Liver (tissue), 3 donors: ENCODE measurements around the gene DOCK1.

Experiments used
- FOXA1 ChIP-seq: IDR thresholded peaks from 2 replicates; pipeline ENCODE4 v1.6.1; 2016; ENCODE audit warnings: antibody characterized with exemption
- GABPA ChIP-seq, 2 donors: IDR thresholded peaks in 1 of 2; conservative IDR thresholded peaks in 1 of 2; 2 replicates each; pipeline ENCODE4 v1.6.1; 2016; ENCODE audit warnings: antibody characterized with exemption in 2 of 2, mild to moderate bottlenecking in 1 of 2, moderate library complexity in 1 of 2
- RAD21 ChIP-seq, 2 donors: IDR thresholded peaks; 2 replicates each; pipeline ENCODE4 v1.6.1; 2016; ENCODE audit warnings: antibody characterized with exemption in 2 of 2, mild to moderate bottlenecking in 2 of 2
- SP1 ChIP-seq: IDR thresholded peaks from 2 replicates; pipeline ENCODE4 v1.6.1; 2018; ENCODE audit warnings: antibody characterized with exemption, mild to moderate bottlenecking
- TAF1 ChIP-seq: conservative IDR thresholded peaks from 2 replicates; pipeline ENCODE4 v1.6.1; 2016; ENCODE audit warnings: antibody characterized with exemption, mild to moderate bottlenecking
- YY1 ChIP-seq: IDR thresholded peaks from 2 replicates; pipeline ENCODE4 v1.6.1; 2016; ENCODE audit warnings: antibody characterized with exemption, mild to moderate bottlenecking
- TF ChIP-seq, protein P1 (sequence below): fragments of 150-350 bp; IDR thresholded peaks from 2 replicates; pipeline ENCODE4 v1.5.1; 2017; ENCODE audit warnings: improper control_type of control experiment, low read depth, low read length; ENCODE audit not compliant: missing input control
- TF ChIP-seq, protein P2 (sequence below): IDR thresholded peaks from 2 replicates; pipeline ENCODE4 v1.6.1; 2016; ENCODE audit warnings: antibody characterized with exemption, mild to moderate bottlenecking
- TF ChIP-seq, protein P3 (sequence below): IDR thresholded peaks from 2 replicates; pipeline ENCODE4 v1.6.1; 2016; ENCODE audit warnings: antibody characterized with exemption
- donor health status: healthy.
- donor health status: healthy.

DNA sequence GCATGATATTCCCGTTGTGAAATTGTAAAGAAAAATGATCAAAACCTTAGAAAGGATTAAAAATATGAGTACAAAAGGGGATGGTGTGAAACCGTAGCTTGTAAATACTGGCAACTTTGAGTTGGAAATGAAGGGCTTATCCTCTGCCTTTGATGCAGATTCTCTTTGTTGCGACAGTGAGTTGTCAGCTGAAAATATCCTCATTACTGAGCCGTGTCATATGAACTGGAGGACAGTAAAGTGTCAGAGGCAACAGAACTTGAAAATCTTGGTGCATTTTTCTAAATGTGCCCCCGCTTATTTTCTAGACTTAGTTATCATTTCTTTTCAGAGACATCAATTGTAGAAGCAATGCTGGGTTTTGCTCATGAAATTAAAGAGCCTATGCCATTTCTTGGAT, 473.4 kb downstream of the DOCK1 start:
- TF ChIP-seq, protein P1, sequence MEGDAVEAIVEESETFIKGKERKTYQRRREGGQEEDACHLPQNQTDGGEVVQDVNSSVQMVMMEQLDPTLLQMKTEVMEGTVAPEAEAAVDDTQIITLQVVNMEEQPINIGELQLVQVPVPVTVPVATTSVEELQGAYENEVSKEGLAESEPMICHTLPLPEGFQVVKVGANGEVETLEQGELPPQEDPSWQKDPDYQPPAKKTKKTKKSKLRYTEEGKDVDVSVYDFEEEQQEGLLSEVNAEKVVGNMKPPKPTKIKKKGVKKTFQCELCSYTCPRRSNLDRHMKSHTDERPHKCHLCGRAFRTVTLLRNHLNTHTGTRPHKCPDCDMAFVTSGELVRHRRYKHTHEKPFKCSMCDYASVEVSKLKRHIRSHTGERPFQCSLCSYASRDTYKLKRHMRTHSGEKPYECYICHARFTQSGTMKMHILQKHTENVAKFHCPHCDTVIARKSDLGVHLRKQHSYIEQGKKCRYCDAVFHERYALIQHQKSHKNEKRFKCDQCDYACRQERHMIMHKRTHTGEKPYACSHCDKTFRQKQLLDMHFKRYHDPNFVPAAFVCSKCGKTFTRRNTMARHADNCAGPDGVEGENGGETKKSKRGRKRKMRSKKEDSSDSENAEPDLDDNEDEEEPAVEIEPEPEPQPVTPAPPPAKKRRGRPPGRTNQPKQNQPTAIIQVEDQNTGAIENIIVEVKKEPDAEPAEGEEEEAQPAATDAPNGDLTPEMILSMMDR: no peak
- TF ChIP-seq, protein P2, sequence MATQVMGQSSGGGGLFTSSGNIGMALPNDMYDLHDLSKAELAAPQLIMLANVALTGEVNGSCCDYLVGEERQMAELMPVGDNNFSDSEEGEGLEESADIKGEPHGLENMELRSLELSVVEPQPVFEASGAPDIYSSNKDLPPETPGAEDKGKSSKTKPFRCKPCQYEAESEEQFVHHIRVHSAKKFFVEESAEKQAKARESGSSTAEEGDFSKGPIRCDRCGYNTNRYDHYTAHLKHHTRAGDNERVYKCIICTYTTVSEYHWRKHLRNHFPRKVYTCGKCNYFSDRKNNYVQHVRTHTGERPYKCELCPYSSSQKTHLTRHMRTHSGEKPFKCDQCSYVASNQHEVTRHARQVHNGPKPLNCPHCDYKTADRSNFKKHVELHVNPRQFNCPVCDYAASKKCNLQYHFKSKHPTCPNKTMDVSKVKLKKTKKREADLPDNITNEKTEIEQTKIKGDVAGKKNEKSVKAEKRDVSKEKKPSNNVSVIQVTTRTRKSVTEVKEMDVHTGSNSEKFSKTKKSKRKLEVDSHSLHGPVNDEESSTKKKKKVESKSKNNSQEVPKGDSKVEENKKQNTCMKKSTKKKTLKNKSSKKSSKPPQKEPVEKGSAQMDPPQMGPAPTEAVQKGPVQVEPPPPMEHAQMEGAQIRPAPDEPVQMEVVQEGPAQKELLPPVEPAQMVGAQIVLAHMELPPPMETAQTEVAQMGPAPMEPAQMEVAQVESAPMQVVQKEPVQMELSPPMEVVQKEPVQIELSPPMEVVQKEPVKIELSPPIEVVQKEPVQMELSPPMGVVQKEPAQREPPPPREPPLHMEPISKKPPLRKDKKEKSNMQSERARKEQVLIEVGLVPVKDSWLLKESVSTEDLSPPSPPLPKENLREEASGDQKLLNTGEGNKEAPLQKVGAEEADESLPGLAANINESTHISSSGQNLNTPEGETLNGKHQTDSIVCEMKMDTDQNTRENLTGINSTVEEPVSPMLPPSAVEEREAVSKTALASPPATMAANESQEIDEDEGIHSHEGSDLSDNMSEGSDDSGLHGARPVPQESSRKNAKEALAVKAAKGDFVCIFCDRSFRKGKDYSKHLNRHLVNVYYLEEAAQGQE: no peak
- TF ChIP-seq SP1 (no peak), TAF1 (no peak), YY1 (no peak), RAD21 (IDR thresholded peaks at IDR 0.05) (no peak), GABPA (IDR thresholded peaks at IDR 0.05 in 1 of 2, conservative IDR thresholded peaks at IDR 0.05 in 1 of 2) (no peak), FOXA1 (no peak)
- TF ChIP-seq, protein P3, sequence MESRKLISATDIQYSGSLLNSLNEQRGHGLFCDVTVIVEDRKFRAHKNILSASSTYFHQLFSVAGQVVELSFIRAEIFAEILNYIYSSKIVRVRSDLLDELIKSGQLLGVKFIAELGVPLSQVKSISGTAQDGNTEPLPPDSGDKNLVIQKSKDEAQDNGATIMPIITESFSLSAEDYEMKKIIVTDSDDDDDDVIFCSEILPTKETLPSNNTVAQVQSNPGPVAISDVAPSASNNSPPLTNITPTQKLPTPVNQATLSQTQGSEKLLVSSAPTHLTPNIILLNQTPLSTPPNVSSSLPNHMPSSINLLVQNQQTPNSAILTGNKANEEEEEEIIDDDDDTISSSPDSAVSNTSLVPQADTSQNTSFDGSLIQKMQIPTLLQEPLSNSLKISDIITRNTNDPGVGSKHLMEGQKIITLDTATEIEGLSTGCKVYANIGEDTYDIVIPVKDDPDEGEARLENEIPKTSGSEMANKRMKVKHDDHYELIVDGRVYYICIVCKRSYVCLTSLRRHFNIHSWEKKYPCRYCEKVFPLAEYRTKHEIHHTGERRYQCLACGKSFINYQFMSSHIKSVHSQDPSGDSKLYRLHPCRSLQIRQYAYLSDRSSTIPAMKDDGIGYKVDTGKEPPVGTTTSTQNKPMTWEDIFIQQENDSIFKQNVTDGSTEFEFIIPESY: no peak
